T-helper 2 cell treated with Interferon-gamma antibody and Interleukin-4, amounts not matched to agents 5 μg/mL and 100 μg/mL, for 36 hours (primary cell): ENCODE data around the gene GUSB.
"Not testable (repeated sequence)": the region's sequence is repeated elsewhere in the genome, so short reads cannot be mapped to it uniquely, and the experiment has no call there.

Experiments
- DNase-seq: peaks from one replicate; pipeline ENCODE4 v3.0.0; 2021; ENCODE audit warnings: low spot score
- H3K27ac Mint-ChIP-seq: one replicate; pipeline ENCODE4 v1.8.0; 2021; ENCODE audit warnings: mild to moderate bottlenecking, mixed read lengths
- H3K27me3 Mint-ChIP-seq: one replicate; pipeline ENCODE4 v1.8.0; 2021; ENCODE audit warnings: low read depth, mixed read lengths
- H3K36me3 Mint-ChIP-seq: one replicate; pipeline ENCODE4 v1.8.0; 2021; ENCODE audit warnings: low read depth, mixed read lengths
- H3K4me1 Mint-ChIP-seq: one replicate; pipeline ENCODE4 v1.8.0; 2021; ENCODE audit warnings: low read depth, mixed read lengths
- H3K4me3 Mint-ChIP-seq: one replicate; pipeline ENCODE4 v1.8.0; 2022; ENCODE audit warnings: mild to moderate bottlenecking, moderate library complexity, mixed read lengths
- H3K9me3 Mint-ChIP-seq: one replicate; pipeline ENCODE4 v1.8.0; 2021; ENCODE audit warnings: mixed read lengths

GUSB gene

DNA sequence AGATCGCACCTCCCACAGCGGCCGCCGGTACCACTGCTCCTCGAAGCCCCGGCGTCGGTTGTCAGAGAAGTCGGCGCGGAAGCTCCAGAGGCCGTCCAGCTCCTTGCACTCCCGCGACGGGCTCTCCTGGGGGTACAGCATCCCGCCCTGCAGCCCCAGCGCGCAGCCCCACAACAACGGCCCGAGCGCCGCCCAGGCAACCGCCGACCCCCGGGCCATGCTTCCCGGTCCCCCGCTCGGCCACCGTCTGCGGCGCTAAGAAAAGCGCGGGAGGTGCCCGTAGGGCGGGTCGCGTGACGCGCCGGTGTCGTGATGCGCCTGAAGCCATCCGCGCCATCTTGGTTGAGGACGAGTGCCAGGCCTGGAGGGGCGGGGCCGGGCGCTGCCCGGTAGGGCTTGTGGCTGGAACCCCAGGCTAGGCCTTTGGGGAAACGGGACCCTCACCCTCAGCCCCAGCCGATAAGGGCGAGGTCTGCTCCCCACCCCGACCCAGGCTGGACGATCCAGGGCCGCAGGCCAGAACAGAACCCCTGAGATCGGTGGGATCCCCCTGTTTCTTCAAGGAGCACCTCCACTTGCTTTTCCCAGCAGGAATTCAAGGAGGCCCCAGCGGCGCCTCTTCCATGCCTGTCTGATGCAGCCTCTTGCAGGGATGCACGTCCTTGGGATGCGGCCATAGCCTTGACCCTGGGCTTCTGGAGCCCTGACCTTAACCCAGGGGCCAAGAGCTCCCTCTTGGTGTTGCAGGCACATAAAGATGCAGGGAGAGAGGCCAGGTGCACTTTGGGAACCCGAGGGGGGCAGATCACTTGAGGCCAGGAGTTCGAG is at the start of gene GUSB:
Gene GUSB (minus strand): TSS at position 249 of the 828 bp plus-strand sequence. CDS start 30 bp downstream, at position 219.
- Mint-ChIP-seq H3K9me3 (no peaks in the 10 kb centered on the region), H3K4me1 (peaks cover 6% of the 10 kb centered on the region), H3K4me3 (peak within 1 kb of the TSS; percentile 90), H3K27ac (peak within 1 kb of the TSS; percentile 96), H3K27me3 (no peaks in the 10 kb centered on the region), H3K36me3 (peaks cover 16% of the 10 kb centered on the region)
- DNase-seq = peak; percentile 87

DNA sequence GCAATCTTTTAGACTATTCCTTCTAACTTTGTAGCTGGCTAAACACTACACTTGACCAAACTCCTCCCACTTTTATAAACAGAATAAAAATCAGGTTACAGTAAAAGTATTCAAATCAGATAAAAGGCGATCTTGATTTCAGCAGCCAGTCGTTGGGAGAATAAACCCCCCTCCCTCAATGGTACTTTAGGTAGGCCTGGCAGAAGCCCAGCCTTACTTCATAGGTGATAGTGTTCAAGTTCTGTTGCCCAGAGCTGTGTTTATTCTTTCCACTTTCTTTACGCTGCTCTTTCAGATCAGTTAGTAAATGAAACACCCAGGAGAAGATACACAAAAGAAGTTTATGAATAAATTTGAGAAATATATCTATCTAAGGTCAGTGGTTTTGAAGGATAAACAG is 46.3 kb upstream of the GUSB start:
- not testable (repeated sequence) for H3K36me3 Mint-ChIP-seq, H3K27ac Mint-ChIP-seq, H3K9me3 Mint-ChIP-seq, H3K27me3 Mint-ChIP-seq, H3K4me3 Mint-ChIP-seq, DNase-seq, H3K4me1 Mint-ChIP-seq

DNA sequence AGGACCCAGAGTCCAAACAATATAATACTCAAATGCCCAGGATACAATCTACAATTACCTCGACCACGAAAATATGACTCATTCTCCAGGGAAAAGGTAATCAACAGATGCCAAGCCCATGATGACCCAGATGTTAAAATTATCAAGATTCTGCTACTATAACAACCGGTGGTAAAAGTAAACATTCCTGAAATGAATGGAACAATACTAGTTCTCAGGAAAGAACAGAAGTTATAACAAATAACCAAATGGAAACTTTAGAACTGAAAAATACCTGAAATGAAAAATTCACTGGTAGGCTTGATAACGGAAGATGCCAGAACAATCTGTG is 34.1 kb upstream of the GUSB start:
- Mint-ChIP-seq H3K9me3 (no peaks in the 10 kb centered on the region), H3K27ac (no peak overlapping the region)
- DNase-seq = no peak

GRCh38 chr7:66015440-66016130 is 33.6 kb upstream of the GUSB start:
- no peak overlapping the region for H3K27ac Mint-ChIP-seq
- no peaks in the 10 kb centered on the region for H3K9me3 Mint-ChIP-seq
- no peak for DNase-seq
- no peak overlapping the region for H3K4me3 Mint-ChIP-seq
- H3K27me3 Mint-ChIP-seq = no peaks in the 10 kb centered on the region
- H3K4me1 Mint-ChIP-seq = no peaks in the 10 kb centered on the region
- H3K36me3 Mint-ChIP-seq = no peaks in the 10 kb centered on the region

More for the DNA sequence above, 34.1 kb upstream of the GUSB start:
- H3K27me3 Mint-ChIP-seq = no peaks in the 10 kb centered on the region
- no peak overlapping the region for H3K4me3 Mint-ChIP-seq
- H3K36me3 Mint-ChIP-seq = no peaks in the 10 kb centered on the region
- no peaks in the 10 kb centered on the region for H3K4me1 Mint-ChIP-seq

DNA sequence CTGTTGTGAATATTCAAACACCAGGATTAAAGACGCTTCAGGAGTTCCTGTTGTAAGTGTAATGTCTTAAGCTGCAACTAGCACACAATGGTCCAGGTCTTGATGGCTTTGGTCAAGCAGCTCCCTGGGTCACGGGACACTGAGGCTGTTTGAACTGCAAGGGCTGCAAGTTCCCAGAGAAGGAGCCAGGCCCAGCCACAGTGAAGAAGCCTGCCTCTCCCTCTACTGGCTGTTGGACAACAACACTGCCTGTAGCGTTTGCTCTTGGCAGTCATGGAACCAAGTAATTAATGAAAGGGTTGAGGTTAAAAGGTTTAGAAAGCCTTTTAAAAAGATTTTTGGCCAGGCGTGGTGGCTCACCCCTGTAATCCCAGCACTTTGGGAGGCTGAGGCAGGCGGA is 31.9 kb upstream of the GUSB start:
- no peaks in the 10 kb centered on the region for H3K9me3 Mint-ChIP-seq
- H3K27me3 Mint-ChIP-seq = no peaks in the 10 kb centered on the region
- H3K27ac Mint-ChIP-seq = no peak overlapping the region
- no peaks in the 10 kb centered on the region for H3K4me1 Mint-ChIP-seq
- DNase-seq = no peak
- no peak overlapping the region for H3K4me3 Mint-ChIP-seq
- H3K36me3 Mint-ChIP-seq = no peaks in the 10 kb centered on the region

DNA sequence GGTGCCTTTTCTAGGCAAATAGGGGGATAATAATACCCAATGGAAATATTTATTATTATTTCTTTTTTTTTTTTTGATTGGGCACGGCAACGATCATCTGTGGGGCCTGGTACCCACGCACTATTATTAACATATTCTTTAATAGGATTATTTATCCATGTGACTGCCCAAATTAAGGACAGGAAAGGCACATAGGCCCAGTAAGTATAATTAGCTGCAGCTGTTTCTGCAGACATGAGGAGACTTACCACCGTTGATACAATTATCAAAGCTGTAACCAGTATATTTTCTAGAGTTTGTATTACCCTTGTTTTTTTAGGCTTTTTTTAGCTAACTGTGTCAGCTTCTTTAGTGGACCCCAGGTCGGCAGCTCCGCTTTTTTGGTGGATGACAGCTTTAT is 25.2 kb upstream of the GUSB start:
- Mint-ChIP-seq H3K27ac (no peak overlapping the region), H3K27me3 (no peaks in the 10 kb centered on the region), H3K9me3 (no peaks in the 10 kb centered on the region), H3K4me3 (no peak overlapping the region), H3K4me1 (no peaks in the 10 kb centered on the region), H3K36me3 (no peaks in the 10 kb centered on the region)
- DNase-seq = no peak

GRCh38 chr7:66005115-66005671 is 23.2 kb upstream of the GUSB start:
- H3K4me1 Mint-ChIP-seq, H3K27ac Mint-ChIP-seq, H3K4me3 Mint-ChIP-seq, H3K36me3 Mint-ChIP-seq, DNase-seq, H3K27me3 Mint-ChIP-seq, H3K9me3 Mint-ChIP-seq: not testable (repeated sequence)

- not testable (repeated sequence) for DNase-seq, H3K4me3 Mint-ChIP-seq, H3K9me3 Mint-ChIP-seq, H3K4me1 Mint-ChIP-seq, H3K27me3 Mint-ChIP-seq, H3K36me3 Mint-ChIP-seq, H3K27ac Mint-ChIP-seq
These were observed 18.9 kb upstream of the GUSB start for GRCh38 chr7:66000823-66001417.

GRCh38 chr7:65994984-65995383 is 13.0 kb upstream of the GUSB start:
- not testable (repeated sequence) for H3K36me3 Mint-ChIP-seq, DNase-seq, H3K27ac Mint-ChIP-seq, H3K9me3 Mint-ChIP-seq, H3K4me1 Mint-ChIP-seq, H3K4me3 Mint-ChIP-seq
- H3K27me3 Mint-ChIP-seq = peaks cover 10% of the 10 kb centered on the region

DNA sequence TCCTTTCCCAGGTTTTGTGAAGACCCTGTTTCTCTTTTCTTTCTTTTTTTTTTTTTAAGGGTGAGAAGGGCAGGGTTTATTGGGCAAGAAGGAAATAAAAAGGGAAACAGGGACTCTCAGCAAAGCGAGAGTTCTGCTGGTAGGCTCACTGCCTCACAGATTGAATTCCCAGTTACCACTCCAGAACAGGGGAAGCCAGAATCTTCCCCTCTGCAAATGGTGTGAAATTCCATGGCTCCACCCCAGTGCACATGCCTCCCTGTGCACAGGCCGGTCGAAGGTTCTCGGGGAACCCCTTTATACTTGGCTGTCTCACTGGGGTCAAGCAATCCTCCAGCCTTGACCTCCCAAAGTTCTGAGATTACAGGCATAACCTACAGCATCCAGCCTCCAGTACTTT is 10.5 kb upstream of the GUSB start:
- no peak for DNase-seq
- no peak overlapping the region for H3K27ac Mint-ChIP-seq
- no peaks in the 10 kb centered on the region for H3K9me3 Mint-ChIP-seq
- no peaks in the 10 kb centered on the region for H3K36me3 Mint-ChIP-seq
- H3K4me1 Mint-ChIP-seq = no peaks in the 10 kb centered on the region
- H3K27me3 Mint-ChIP-seq = peaks cover 10% of the 10 kb centered on the region
- H3K4me3 Mint-ChIP-seq = no peak overlapping the region

DNA sequence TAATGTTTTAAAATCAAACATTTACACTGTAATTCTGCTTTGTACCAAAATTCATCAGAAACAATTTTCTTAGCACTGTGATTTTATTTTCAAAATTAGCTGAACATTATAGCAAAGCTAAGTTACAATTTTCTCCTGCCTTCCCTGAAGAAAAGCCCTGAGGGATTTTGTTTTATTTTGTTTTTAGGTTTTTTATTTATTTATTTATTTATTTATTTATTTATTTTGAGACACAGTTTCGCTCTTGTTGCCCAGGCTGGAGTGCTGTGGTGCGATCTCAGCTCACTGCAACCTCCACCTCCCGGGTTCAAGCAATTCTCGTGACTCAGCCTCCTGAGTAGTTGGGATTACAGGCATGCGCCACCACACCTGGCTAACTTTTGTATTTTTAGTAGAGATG is 9.8 kb upstream of the GUSB start:
- H3K4me1 Mint-ChIP-seq, DNase-seq, H3K4me3 Mint-ChIP-seq, H3K27ac Mint-ChIP-seq, H3K36me3 Mint-ChIP-seq, H3K9me3 Mint-ChIP-seq: not testable (repeated sequence)
- H3K27me3 Mint-ChIP-seq = peaks cover 10% of the 10 kb centered on the region

- Mint-ChIP-seq H3K4me3 (no peak overlapping the region), H3K36me3 (no peaks in the 10 kb centered on the region), H3K27me3 (peaks cover 3% of the 10 kb centered on the region), H3K9me3 (no peaks in the 10 kb centered on the region), H3K4me1 (no peaks in the 10 kb centered on the region), H3K27ac (no peak overlapping the region)
- no peak for DNase-seq
These were observed 7.7 kb upstream of the GUSB start for GRCh38 chr7:65989694-65990080.

DNA sequence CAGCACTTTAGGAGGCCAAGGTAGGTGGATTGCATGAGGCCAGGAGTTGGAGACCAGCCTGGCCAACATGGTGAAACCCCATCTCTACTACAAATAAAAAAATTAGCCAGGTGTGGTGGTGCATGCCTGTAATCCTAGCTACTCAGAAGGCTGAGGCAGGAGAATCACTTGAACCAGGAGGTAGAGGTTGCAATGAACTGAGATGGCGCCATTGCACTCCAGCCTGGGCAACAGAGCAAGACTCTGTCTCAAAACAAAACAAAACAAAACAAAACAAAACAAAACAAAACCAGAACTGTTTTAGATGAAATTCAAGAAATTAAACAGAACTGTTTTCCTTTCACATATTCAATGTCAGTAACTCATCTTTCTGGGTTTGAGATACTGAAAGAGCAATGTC is 6.5 kb upstream of the GUSB start:
- H3K9me3 Mint-ChIP-seq, H3K4me3 Mint-ChIP-seq, DNase-seq, H3K36me3 Mint-ChIP-seq, H3K27me3 Mint-ChIP-seq, H3K4me1 Mint-ChIP-seq, H3K27ac Mint-ChIP-seq: not testable (repeated sequence)

- H3K4me3 Mint-ChIP-seq = no peak overlapping the region
- no peaks in the 10 kb centered on the region for H3K9me3 Mint-ChIP-seq
- no peaks in the 10 kb centered on the region for H3K4me1 Mint-ChIP-seq
- H3K27me3 Mint-ChIP-seq = no peaks in the 10 kb centered on the region
- H3K36me3 Mint-ChIP-seq = no peaks in the 10 kb centered on the region
- H3K27ac Mint-ChIP-seq = no peak overlapping the region
- DNase-seq = no peak
These were observed 6.1 kb upstream of the GUSB start for GRCh38 chr7:65988084-65988483.
